HCT116 (cell line): ENCODE data around the gene PRKG1. TPM values are rescaled to one million over a fixed set of nuclear protein-coding genes. Genes with fewer than 3 reads are reported as not detected.

Experiments
- ATAC-seq: fragments of 200-7000 bp; cut with Tn5 transposase; 2 replicates; pipeline ENCODE4 v1.9.1; 2020; ENCODE audit warnings: mild to moderate bottlenecking, moderate library complexity
- BruUV-seq: library from RNA; stranded (reverse); fragments of 400-500 nt; replicated peaks from 2 replicates; lab custom pipeline; 2021; lab: Mats Ljungman, UMichigan
- CTCF ChIA-PET: fragments of 300-600 bp; sonication (Branson Sonifier 250); formaldehyde crosslinking; loops from one replicate; lab custom pipeline; 2021; ENCODE audit warnings: antibody characterized with exemption; lab: Charles Lee
- POLR2A ChIA-PET: fragments of 300-600, 350-600 bp; sonication (Branson Sonifier 250); formaldehyde crosslinking; loops from one replicate; lab custom pipeline; 2021; ENCODE audit warnings: antibody characterized with exemption; lab: Charles Lee
- RAD21 ChIA-PET, 2 experiments: fragments of 300-600 bp; sonication (Branson Sonifier 250); formaldehyde crosslinking; loops; one replicate each; lab custom pipeline; 2023; ENCODE audit warnings: low total read pairs in 2 of 2; ENCODE audit not compliant: uncharacterized antibody in 2 of 2, unreplicated experiment in 2 of 2, low non-redundant PET in 1 of 2; lab: Charles Lee
- DNase-seq: peaks from one replicate; pipeline ENCODE4 v3.0.0-alpha.2; 2010; ENCODE audit warnings: low read depth, low spot score
- H2AFZ ChIP-seq: fragments of 200-600 bp; shearing (Covaris generic), sonication (generic); 2 replicates; pipeline ENCODE4 v1.6.1; 2017; ENCODE audit warnings: low read depth, mixed run types, mixed read lengths, antibody characterized with exemption, low read length; ENCODE audit not compliant: poor library complexity, severe bottlenecking
- H3K27ac ChIP-seq: 2 replicates; pipeline ENCODE4 v1.5.1; 2012; ENCODE audit warnings: low read depth, low read length
- H3K27me3 ChIP-seq: fragments of 200-600 bp; sonication (generic); 2 replicates; pipeline ENCODE4 v1.6.1; 2016; ENCODE audit warnings: mixed run types, low read length, mixed read lengths; ENCODE audit not compliant: insufficient read depth
- H3K36me3 ChIP-seq, 2 experiments: fragments of 200-500 bp in 1 of 2; fragments of 200-600 bp in 1 of 2; sonication (Bioruptor generic) in 1 of 2; sonication (generic) in 1 of 2; 2 replicates each; pipeline versions ENCODE4 v1.5.1 to v1.6.1; 2014 to 2016; ENCODE audit warnings: low read length in 2 of 2, inconsistent platforms in 1 of 2, mixed read lengths in 1 of 2, mixed run types in 1 of 2; ENCODE audit not compliant: insufficient read depth in 2 of 2, control insufficient read depth in 1 of 2
- H3K4me1 ChIP-seq, 2 experiments: fragments of 200-600 bp in 1 of 2; sonication (generic) in 1 of 2; 2 replicates each; pipeline versions ENCODE4 v1.5.1 to v1.6.1; 2012 to 2017; ENCODE audit warnings: low read length in 2 of 2, inconsistent platforms in 1 of 2, mild to moderate bottlenecking in 1 of 2, mixed read lengths in 1 of 2, mixed run types in 1 of 2, moderate library complexity in 1 of 2; ENCODE audit not compliant: insufficient read depth in 2 of 2, control insufficient read depth in 1 of 2
- H3K4me2 ChIP-seq: fragments of 200-600 bp; sonication (generic); 2 replicates; pipeline ENCODE4 v1.6.1; 2017; ENCODE audit warnings: mixed run types, low read length, mixed read lengths
- H3K4me3 ChIP-seq, 2 experiments: fragments of 200-600 bp in 1 of 2; sonication (generic) in 1 of 2; replicated peaks in 1 of 2; 2 replicates each; pipeline ENCODE4 v1.5.1; 2011 to 2016; ENCODE audit warnings: low read length in 2 of 2, control low read depth in 1 of 2, low read depth in 1 of 2, mild to moderate bottlenecking in 1 of 2, mixed read lengths in 1 of 2, mixed run types in 1 of 2
- H3K79me2 ChIP-seq: fragments of 200-600 bp; sonication (generic); 2 replicates; pipeline ENCODE4 v1.6.1; 2017; ENCODE audit warnings: mild to moderate bottlenecking, mixed run types, low read length, moderate library complexity, mixed read lengths; ENCODE audit not compliant: insufficient read depth
- H3K9ac ChIP-seq: fragments of 200-600 bp; sonication (generic); 2 replicates; pipeline ENCODE4 v1.6.1; 2016; ENCODE audit warnings: low read length, mixed read lengths
- H3K9me2 ChIP-seq: fragments of 200-600 bp; sonication (generic), shearing (Covaris generic); 2 replicates; pipeline ENCODE4 v1.6.1; 2017; ENCODE audit warnings: mixed run types, mild to moderate bottlenecking, moderate library complexity; ENCODE audit not compliant: insufficient read depth
- H3K9me3 ChIP-seq, 2 experiments: fragments of 200-500 bp in 1 of 2; fragments of 200-600 bp in 1 of 2; sonication (Bioruptor generic) in 1 of 2; sonication (generic) in 1 of 2; 2 replicates each; pipeline ENCODE4 v1.6.1; 2014 to 2017; ENCODE audit warnings: low read length in 2 of 2, mixed read lengths in 2 of 2, inconsistent platforms in 1 of 2, low read depth in 1 of 2, mild to moderate bottlenecking in 1 of 2, mixed run types in 1 of 2, moderate library complexity in 1 of 2; ENCODE audit not compliant: control insufficient read depth in 1 of 2, insufficient read depth in 1 of 2
- H4K20me1 ChIP-seq: fragments of 200-600 bp; sonication (generic), shearing (Covaris generic); 2 replicates; pipeline ENCODE4 v1.6.1; 2017; ENCODE audit warnings: mixed run types, mild to moderate bottlenecking, moderate library complexity; ENCODE audit not compliant: insufficient read depth
- CEBPB ChIP-seq: IDR thresholded peaks from 2 replicates; pipeline ENCODE4 v1.6.1; 2012; ENCODE audit warnings: low read depth
- EZH2 ChIP-seq: fragments of 200-600 bp; sonication (generic); IDR thresholded peaks from 2 replicates; pipeline ENCODE4 v1.6.1; 2017; ENCODE audit warnings: antibody characterized with exemption, mixed run types
- EZH2phosphoT487 ChIP-seq: fragments of 200-600 bp; IDR thresholded peaks from 2 replicates; pipeline ENCODE4 v1.6.1; 2018; ENCODE audit warnings: antibody characterized with exemption, borderline replicate concordance
- FOSL1 ChIP-seq: IDR thresholded peaks from 2 replicates; pipeline ENCODE4 v1.6.1; 2012; ENCODE audit warnings: low read depth
- JUND ChIP-seq: IDR thresholded peaks from 2 replicates; pipeline ENCODE4 v1.6.1; 2012
- POLR2A ChIP-seq: IDR thresholded peaks from 2 replicates; pipeline ENCODE4 v1.7.0; 2011; ENCODE audit warnings: borderline replicate concordance; ENCODE audit not compliant: insufficient read depth, insufficient read length; ENCODE audit errors: extremely low read depth
- REST ChIP-seq: IDR thresholded peaks from 2 replicates; pipeline ENCODE4 v1.6.1; 2012; ENCODE audit warnings: low read depth
- SIN3A ChIP-seq: IDR thresholded peaks from 2 replicates; pipeline ENCODE4 v1.6.1; 2012; ENCODE audit warnings: low read depth
- TCF7L2 ChIP-seq: IDR thresholded peaks from 2 replicates; pipeline ENCODE4 v1.7.0; 2011; ENCODE audit warnings: borderline replicate concordance, inconsistent platforms; ENCODE audit not compliant: insufficient read depth, insufficient read length; ENCODE audit errors: extremely low read depth
- ZBTB33 ChIP-seq: IDR thresholded peaks from 2 replicates; pipeline ENCODE4 v1.6.1; 2011; ENCODE audit warnings: mild to moderate bottlenecking, low read length, moderate library complexity; ENCODE audit not compliant: insufficient replicate concordance; ENCODE audit errors: extremely low read depth
- ZFX ChIP-seq: fragments of 450-650 bp; IDR thresholded peaks from 2 replicates; pipeline ENCODE4 v1.6.1; 2017
- ZNF274 ChIP-seq: fragments of 200-500 bp; sonication (Bioruptor generic); IDR thresholded peaks from 2 replicates; pipeline ENCODE4 v1.6.1; 2014; ENCODE audit warnings: mild to moderate bottlenecking, low read depth, low read length, inconsistent platforms
- intact Hi-C: fragments of 100-400 bp; cut with micrococcal nuclease; formaldehyde crosslinking; loops from 2 replicates; pipeline ENCODE4 v1.10.0; 2022
- total RNA-seq: library from RNA; stranded (reverse); gene quantifications from one replicate; pipeline ENCODE4 v1.2.1, GENCODE V29; 2021; ENCODE audit not compliant: unreplicated experiment
- TF ChIP-seq, protein P1 (sequence below): IDR thresholded peaks from 2 replicates; pipeline ENCODE4 v1.6.1; 2012

The PRKG1 gene
- total RNA-seq, 1 experiment from 2014 or later: 1.4 TPM

- no peak overlapping the region for H3K9ac ChIP-seq
- no peak overlapping the region for H3K4me2 ChIP-seq
- DNase-seq (no peak), ATAC-seq (no peak)
- ChIA-PET POLR2A (no interaction called here), RAD21 (no interaction called here), CTCF (no interaction called here)
- H2AFZ ChIP-seq: no peak overlapping the region
- intact Hi-C loops: no loop called here
- H3K27ac ChIP-seq: no peak overlapping the region
- no peaks in the 10 kb centered on the region for H3K36me3 ChIP-seq
- no peaks in the 10 kb centered on the region for H3K9me2 ChIP-seq
- peaks cover 7% of the 10 kb centered on the region; the same call in 1 of the 2 replicates for H3K27me3 ChIP-seq
- no peaks in the 10 kb centered on the region for H3K9me3 ChIP-seq
- BruUV-seq: no TSS peak
- no peaks in the 10 kb centered on the region for H3K4me1 ChIP-seq
- TF ChIP-seq ZFX (no peak), ZBTB33 (no peak), ZNF274 (no peak)
- no peaks in the 10 kb centered on the region for H4K20me1 ChIP-seq
- no peak overlapping the region for H3K4me3 ChIP-seq
- no peaks in the 10 kb centered on the region for H3K79me2 ChIP-seq
These were observed 945.4 kb downstream of the PRKG1 start for GRCh38 chr10:52019656-52020055.

- H3K9me3 ChIP-seq: no peaks in the 10 kb centered on the region
- no peak overlapping the region for H2AFZ ChIP-seq
- H3K9ac ChIP-seq: no peak overlapping the region
- H3K27me3 ChIP-seq: peaks cover 7% of the 10 kb centered on the region; the same call in 1 of the 2 replicates
- H3K36me3 ChIP-seq: no peaks in the 10 kb centered on the region
- no peaks in the 10 kb centered on the region for H3K79me2 ChIP-seq
- H3K4me2 ChIP-seq: no peak overlapping the region
- no peaks in the 10 kb centered on the region for H4K20me1 ChIP-seq
- intact Hi-C loops: no loop called here
- no peaks in the 10 kb centered on the region for H3K4me1 ChIP-seq
- ChIA-PET RAD21 (no interaction called here), CTCF (no interaction called here), POLR2A (no interaction called here)
- H3K27ac ChIP-seq: no peak overlapping the region
- ATAC-seq: no peak
- DNase-seq: no peak
- BruUV-seq: no TSS peak
- no peaks in the 10 kb centered on the region for H3K9me2 ChIP-seq
- no peak overlapping the region for H3K4me3 ChIP-seq
- no peak for TF ChIP-seq EZH2phosphoT487
- TF ChIP-seq ZBTB33: no peak
- TF ChIP-seq ZNF274: no peak
- TF ChIP-seq EZH2: no peak
- TF ChIP-seq POLR2A: no peak
- TF ChIP-seq JUND: no peak
- TF ChIP-seq TCF7L2: no peak
- TF ChIP-seq, protein P1, sequence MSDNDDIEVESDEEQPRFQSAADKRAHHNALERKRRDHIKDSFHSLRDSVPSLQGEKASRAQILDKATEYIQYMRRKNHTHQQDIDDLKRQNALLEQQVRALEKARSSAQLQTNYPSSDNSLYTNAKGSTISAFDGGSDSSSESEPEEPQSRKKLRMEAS: no peak
- TF ChIP-seq CEBPB: no peak
- no peak for TF ChIP-seq REST
- TF ChIP-seq ZFX: no peak
- TF ChIP-seq FOSL1: no peak
- TF ChIP-seq SIN3A: no peak
These were observed 945.9 kb downstream of the PRKG1 start for GRCh38 chr10:52020173-52020572.
